K562 (cell line): ENCODE results near the gene NPTX2. TPM values are rescaled to one million over a fixed set of nuclear protein-coding genes. Genes with fewer than 3 reads are reported as not detected.

Experiments used
- ATAC-seq: fragments of 200-7000 bp; cut with Tn5 transposase; 3 replicates; pipeline ENCODE4 v1.9.1; 2020; ENCODE audit warnings: moderate library complexity
- BruUV-seq: library from RNA; stranded (reverse); fragments of 400-500 nt; replicated peaks from 2 replicates; lab custom pipeline; 2021; lab: Mats Ljungman, UMichigan
- CTCF ChIA-PET: fragments of 300-600 bp; formaldehyde crosslinking; extraction: SDS; loops from one replicate; lab custom pipeline; 2021; ENCODE audit warnings: low intra/inter-chr PET ratio; lab: Yijun Ruan, JAX
- POLR2A ChIA-PET: fragments of 300-600, 350-650 bp; sonication (Branson Sonifier 250); formaldehyde crosslinking; extraction: SDS; loops from one replicate; lab custom pipeline; 2021; ENCODE audit warnings: antibody characterized with exemption, inconsistent platforms; lab: Yijun Ruan, JAX
- DNase-seq, 4 experiments: peaks; one replicate each; pipeline versions ENCODE4 v3.0.0 to v3.0.0-alpha.2; 2011 to 2018; ENCODE audit warnings: low spot score in 3 of 4, mixed read lengths in 3 of 4; ENCODE audit errors: extremely low read depth in 1 of 4
- FAIRE-seq: peaks from 2 replicates; lab custom pipeline; 2011; peaks lifted over from hg19 to GRCh38; lab: Jason Lieb, UNC
- H2AFZ ChIP-seq: 2 replicates; pipeline ENCODE4 v1.6.0; 2011; ENCODE audit warnings: low read depth, low read length, control low read depth, inconsistent platforms
- H3K27ac ChIP-seq: fragments of 200-600 bp; 3 replicates; pipeline ENCODE4 v1.8.0; 2011; ENCODE audit warnings: low read depth, mild to moderate bottlenecking, control low read depth, inconsistent platforms, low read length, moderate library complexity, mixed read lengths; ENCODE audit errors: extremely low read depth
- H3K27me3 ChIP-seq, 2 experiments: fragments of 300-600 bp in 1 of 2; 2 replicates in 1 of 2; 3 replicates in 1 of 2; pipeline versions ENCODE4 v1.6.0 to v1.8.0; 2011; ENCODE audit warnings: inconsistent platforms in 2 of 2, low read length in 2 of 2, mild to moderate bottlenecking in 1 of 2, mixed read lengths in 1 of 2, moderate library complexity in 1 of 2; ENCODE audit not compliant: control insufficient read depth in 2 of 2, insufficient read depth in 2 of 2
- H3K36me3 ChIP-seq: fragments of 300-600 bp; 3 replicates; pipeline ENCODE4 v1.8.0; 2011; ENCODE audit warnings: mild to moderate bottlenecking, low read length, inconsistent platforms; ENCODE audit not compliant: control insufficient read depth, insufficient read depth
- H3K4me1 ChIP-seq, 2 experiments: fragments of 200-600 bp in 1 of 2; replicated peaks in 1 of 2; 2 replicates in 1 of 2; 3 replicates in 1 of 2; pipeline versions ENCODE4 v1.5.1 to v1.8.0; 2011; ENCODE audit warnings: inconsistent platforms in 2 of 2, low read length in 2 of 2, mild to moderate bottlenecking in 1 of 2, mixed read lengths in 1 of 2, moderate library complexity in 1 of 2; ENCODE audit not compliant: control insufficient read depth in 2 of 2, insufficient read depth in 2 of 2
- H3K4me2 ChIP-seq: 2 replicates; pipeline ENCODE4 v1.6.1; 2011; ENCODE audit warnings: low read length, control low read depth, inconsistent platforms, mixed read lengths; ENCODE audit not compliant: insufficient read depth
- H3K4me3 ChIP-seq: fragments of 200-600 bp; sonication (generic), shearing (Covaris generic); 2 replicates; pipeline ENCODE4 v1.5.1; 2016; ENCODE audit warnings: control low read depth, inconsistent platforms
- H3K79me2 ChIP-seq: fragments of 200-600 bp; 3 replicates; pipeline ENCODE4 v1.8.0; 2011; ENCODE audit warnings: low read length, inconsistent platforms; ENCODE audit not compliant: control insufficient read depth, insufficient read depth
- H3K9ac ChIP-seq, 2 experiments: 2 replicates each; pipeline versions ENCODE4 v1.6.0 to v1.6.1; 2011; ENCODE audit warnings: low read depth in 2 of 2, low read length in 2 of 2, control low read depth in 1 of 2, inconsistent platforms in 1 of 2, mild to moderate bottlenecking in 1 of 2, mixed read lengths in 1 of 2; ENCODE audit not compliant: insufficient read depth in 1 of 2
- H3K9me1 ChIP-seq: one replicate; pipeline ENCODE4 v1.6.0; 2011; ENCODE audit warnings: inconsistent platforms, mild to moderate bottlenecking, low read length, moderate library complexity; ENCODE audit not compliant: control insufficient read depth, insufficient read depth
- H3K9me3 ChIP-seq: replicated peaks from 2 replicates; pipeline ENCODE4 v1.5.1; 2011; ENCODE audit warnings: low read depth, low read length, inconsistent platforms; ENCODE audit not compliant: control insufficient read depth, insufficient read depth
- H4K20me1 ChIP-seq: replicated peaks from 2 replicates; pipeline ENCODE4 v1.6.1; 2011; ENCODE audit warnings: low read length, inconsistent platforms, mixed read lengths; ENCODE audit not compliant: control insufficient read depth, insufficient read depth
- MED1 ChIP-seq: sonication (generic); formaldehyde crosslinking; IDR thresholded peaks from 2 replicates; pipeline ENCODE4 v1.8.1; 2023; ENCODE audit warnings: missing genetic modification reagents, borderline replicate concordance
- MEIS2 ChIP-seq: fragments of 450-650 bp; IDR thresholded peaks from 2 replicates; pipeline ENCODE4 v1.6.1; 2014; ENCODE audit warnings: mild to moderate bottlenecking; ENCODE audit not compliant: partially characterized antibody
- POLR2H ChIP-seq: IDR thresholded peaks from 2 replicates; pipeline ENCODE4 v1.6.1; 2016; ENCODE audit warnings: missing genetic modification characterization, low read depth, mild to moderate bottlenecking, control low read depth, missing compliant biosample characterization, moderate library complexity
- WGBS: fragments of 100-300 bp; shearing (Covaris generic); methylation state at CpG from one replicate; pipeline ENCODE4 v1.1.6; 2016; ENCODE audit warnings: low coverage, mixed read lengths; ENCODE audit not compliant: insufficient coverage; ENCODE audit errors: missing lambda C conversion rate; 5-methylcytosine and 5-hydroxymethylcytosine counted together
- in situ Hi-C: fragments of 300-500 bp; cut with MboI; formaldehyde crosslinking; loops from 4 replicates; pipeline ENCODE4 v1.15.0; 2018; ENCODE audit warnings: inconsistent platforms, mixed read lengths
- intact Hi-C: fragments of 100-400 bp; cut with micrococcal nuclease; formaldehyde crosslinking; loops from 2 replicates; pipeline ENCODE4 v1.14.2; 2022
- polyA plus RNA-seq, 8 experiments: library from polyadenylated mRNA; depleted of rRNA in 4 of 8; stranded (reverse) in 5 of 8; unstranded in 3 of 8; fragments of >200 nt; fragmentation: Nextera tagmentation in 2 of 8; fragmentation: Illumina TruSeq in 1 of 8; extraction: Ambion mirVana in 2 of 8; extraction: Trizol in 1 of 8; gene quantifications; 2 replicates each; pipeline versions ENCODE4 v1.2.1 to v1.2.3, GENCODE V29; 2011 to 2014; ENCODE audit warnings: inconsistent platforms in 1 of 8, missing spikeins in 1 of 8
- total RNA-seq, 7 experiments: library from RNA; depleted of rRNA in 6 of 7; stranded (reverse); fragments of >200 nt in 6 of 7; fragmentation: Illumina TruSeq in 2 of 7; extraction: Trizol in 2 of 7; gene quantifications; 2 replicates each; pipeline versions ENCODE4 v1.2.1 to v1.2.3, GENCODE V29; 2011 to 2021; ENCODE audit warnings: low replicate concordance in 1 of 7
- TF ChIP-seq, protein P1 (sequence below): fragments of 450-650 bp; IDR thresholded peaks from 2 replicates; pipeline ENCODE4 v1.6.1; 2016

The NPTX2 gene
- total and polyA plus RNA-seq, 9 of the 15 experiments (the other 6 are each of a cell fraction or from before 2014, with no cell fraction given): 0.07 TPM; not detected in 8

DNA sequence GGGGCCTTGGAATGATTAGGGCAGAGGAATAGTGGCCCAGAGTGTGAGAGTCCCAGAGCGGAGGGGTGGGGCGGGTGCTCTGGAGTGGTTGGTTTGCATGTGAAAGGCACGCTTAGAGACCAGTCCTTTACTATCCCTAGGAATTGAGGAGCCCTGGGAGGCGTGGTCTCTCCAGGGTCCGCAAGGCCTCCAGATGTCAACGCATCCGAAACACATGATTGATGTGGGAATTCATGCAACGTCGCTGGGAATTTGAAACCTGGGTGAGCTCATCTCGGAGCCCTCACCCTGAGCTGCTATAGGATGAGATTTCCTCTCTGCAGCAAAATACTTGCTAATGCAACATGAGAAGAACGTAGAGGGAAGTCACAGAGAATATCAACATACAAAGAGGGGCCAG, 51.2 kb downstream of the NPTX2 start:
- WGBS: 4% methylated on average over 11 of the region's 11 CpGs
- BruUV-seq: no TSS peak
- Histone ChIP-seq H3K4me3 (no peak overlapping the region), H3K36me3 (no peaks in the 10 kb centered on the region), H3K9me3 (no peaks in the 10 kb centered on the region), H3K4me2 (no peak overlapping the region), H2AFZ (no peak overlapping the region), H3K9me1 (no peaks in the 10 kb centered on the region), H3K4me1 (no peaks in the 10 kb centered on the region), H3K9ac (no peak overlapping the region), H3K79me2 (no peaks in the 10 kb centered on the region), H3K27me3 (peaks cover 1 to 21% of the 10 kb centered on the region in 2 experiments; a peak in 3 of 5 replicates), H4K20me1 (no peaks in the 10 kb centered on the region), H3K27ac (no peak overlapping the region)
- intact Hi-C loops: no loop called here
- ChIA-PET POLR2A (interaction anchor here (0.6 kb wide), 1 partner anchor 61 kb away, joined by 3 read pairs; no protein-coding TSS in a partner anchor), CTCF (no interaction called here)
- in situ Hi-C loops: no loop called here
- DNase-seq (no peak), ATAC-seq (no peak), FAIRE-seq (no peak)
- TF ChIP-seq, protein P1, sequence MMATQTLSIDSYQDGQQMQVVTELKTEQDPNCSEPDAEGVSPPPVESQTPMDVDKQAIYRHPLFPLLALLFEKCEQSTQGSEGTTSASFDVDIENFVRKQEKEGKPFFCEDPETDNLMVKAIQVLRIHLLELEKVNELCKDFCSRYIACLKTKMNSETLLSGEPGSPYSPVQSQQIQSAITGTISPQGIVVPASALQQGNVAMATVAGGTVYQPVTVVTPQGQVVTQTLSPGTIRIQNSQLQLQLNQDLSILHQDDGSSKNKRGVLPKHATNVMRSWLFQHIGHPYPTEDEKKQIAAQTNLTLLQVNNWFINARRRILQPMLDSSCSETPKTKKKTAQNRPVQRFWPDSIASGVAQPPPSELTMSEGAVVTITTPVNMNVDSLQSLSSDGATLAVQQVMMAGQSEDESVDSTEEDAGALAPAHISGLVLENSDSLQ: peak; percentile 43; the same call in 1 of the 2 replicates
- TF ChIP-seq MED1 (CRISPR knock-in tag) (no peak), MEIS2 (peak; percentile 45)

DNA sequence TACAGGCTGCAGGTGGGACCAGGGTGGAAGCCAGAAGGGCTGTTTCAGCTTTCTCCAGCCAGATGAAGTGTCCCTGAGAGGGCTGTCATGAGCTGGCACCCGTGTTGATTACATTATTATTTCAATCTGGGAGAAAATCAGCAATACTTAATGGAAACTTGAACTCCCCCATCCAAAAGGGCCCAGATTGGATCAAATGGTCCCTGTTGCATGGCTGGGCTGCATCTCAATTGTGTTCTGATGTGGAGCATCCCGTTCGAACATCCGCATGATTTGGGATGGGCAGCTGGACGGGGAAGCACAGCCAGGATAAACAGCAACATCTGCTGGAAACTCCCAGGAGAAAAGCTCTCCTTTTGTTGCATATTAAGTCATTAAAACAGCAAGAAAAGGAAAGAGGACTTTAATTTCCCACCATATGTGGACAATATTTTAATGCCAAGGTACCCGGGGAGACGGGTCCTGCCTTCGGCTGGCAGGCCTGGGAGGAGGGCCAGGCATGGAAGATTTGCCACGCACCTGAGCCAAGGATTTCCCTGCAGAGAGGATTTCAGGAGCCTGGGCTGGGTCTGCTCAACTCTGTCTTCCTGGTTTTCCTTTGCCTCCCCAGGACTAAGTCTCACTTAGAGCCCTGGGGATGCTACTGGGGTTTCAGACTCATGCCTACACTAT, 52.4 kb downstream of the NPTX2 start:
- BruUV-seq: no TSS peak

More for the DNA sequence above, 52.4 kb downstream of the NPTX2 start:
- DNase-seq: no peak
- Histone ChIP-seq H3K79me2 (no peaks in the 10 kb centered on the region), H3K9ac (no peak overlapping the region), H3K36me3 (no peaks in the 10 kb centered on the region), H4K20me1 (no peaks in the 10 kb centered on the region), H3K4me3 (no peak overlapping the region), H3K27me3 (peaks cover 0 to 12% of the 10 kb centered on the region in 2 experiments; a peak in 2 of 5 replicates), H3K4me2 (no peak overlapping the region), H3K4me1 (no peaks in the 10 kb centered on the region), H2AFZ (no peak overlapping the region), H3K9me3 (no peaks in the 10 kb centered on the region), H3K27ac (no peak overlapping the region), H3K9me1 (no peaks in the 10 kb centered on the region)
- no peak for ATAC-seq
- WGBS: 0% methylated on average over 9 of the region's 9 CpGs
- intact Hi-C loops (no loop called here), in situ Hi-C loops (no loop called here)
- ChIA-PET POLR2A (no interaction called here), CTCF (no interaction called here)
- no peak for FAIRE-seq
- TF ChIP-seq POLR2H (tag): no peak
